IMR-90 (cell line): ENCODE results near the gene EPB41L4A. TPM values are rescaled to one million over a fixed set of nuclear protein-coding genes. Genes with fewer than 3 reads are reported as not detected.

Experiments
- ATAC-seq: fragments of 200-7000 bp; cut with Tn5 transposase; 2 replicates; pipeline ENCODE4 v1.9.1; 2020; ENCODE audit warnings: low read depth, mild to moderate bottlenecking, moderate library complexity
- BruUV-seq: library from RNA; stranded (reverse); fragments of 400-500 nt; replicated peaks from 2 replicates; lab custom pipeline; 2021; lab: Mats Ljungman, UMichigan
- CTCF ChIA-PET: fragments of 300-600 bp; formaldehyde crosslinking; extraction: SDS; loops from one replicate; lab custom pipeline; 2021; ENCODE audit warnings: antibody characterized with exemption; lab: Yijun Ruan, JAX
- POLR2A ChIA-PET: fragments of 300-600 bp; sonication (Branson Sonifier 250); formaldehyde crosslinking; loops from one replicate; lab custom pipeline; 2022; ENCODE audit warnings: antibody characterized with exemption; ENCODE audit not compliant: unreplicated experiment; lab: Charles Lee
- DNase-seq: peaks from one replicate; pipeline ENCODE4 v3.0.0; 2013
- H2AFZ ChIP-seq: replicated peaks from 2 replicates; pipeline ENCODE3; 2013; ENCODE audit warnings: low read length, mild to moderate bottlenecking; ENCODE audit not compliant: poor library complexity
- H2AK5ac ChIP-seq: 2 replicates; pipeline ENCODE4 v1.6.1; 2013; ENCODE audit warnings: low read depth, low read length, inconsistent platforms
- H2AK9ac ChIP-seq: replicated peaks from 2 replicates; pipeline ENCODE3; 2013; ENCODE audit warnings: mild to moderate bottlenecking, low read depth, low read length, moderate library complexity; ENCODE audit not compliant: poor library complexity
- H2BK120ac ChIP-seq: 2 replicates; pipeline ENCODE4 v1.6.1; 2013; ENCODE audit warnings: low read depth, low read length, inconsistent platforms
- H2BK15ac ChIP-seq: 3 replicates; pipeline ENCODE4 v1.6.1; 2013; ENCODE audit warnings: low read depth, low read length, inconsistent platforms
- H2BK20ac ChIP-seq: 2 replicates; pipeline ENCODE4 v1.6.1; 2013; ENCODE audit warnings: low read depth, mild to moderate bottlenecking, inconsistent platforms, low read length, moderate library complexity
- H2BK5ac ChIP-seq: 2 replicates; pipeline ENCODE4 v1.6.1; 2013; ENCODE audit warnings: mild to moderate bottlenecking, low read depth, low read length, inconsistent platforms; ENCODE audit not compliant: poor library complexity, severe bottlenecking
- H3K14ac ChIP-seq: replicated peaks from 2 replicates; pipeline ENCODE4 v1.6.1; 2013; ENCODE audit warnings: low read depth, low read length, inconsistent platforms
- H3K18ac ChIP-seq: 2 replicates; pipeline ENCODE4 v1.6.1; 2013; ENCODE audit warnings: low read depth, low read length, control low read depth
- H3K23ac ChIP-seq: 2 replicates; pipeline ENCODE4 v1.6.1; 2013; ENCODE audit warnings: low read depth, low read length, inconsistent platforms
- H3K27ac ChIP-seq: 2 replicates; pipeline ENCODE4 v1.5.1; 2013; ENCODE audit warnings: mild to moderate bottlenecking, control low read depth, low read length; ENCODE audit not compliant: insufficient read depth
- H3K27me3 ChIP-seq: 2 replicates; pipeline ENCODE4 v1.6.1; 2013; ENCODE audit warnings: low read length; ENCODE audit not compliant: control insufficient read depth, insufficient read depth
- H3K36me3 ChIP-seq: 2 replicates; pipeline ENCODE4 v1.6.1; 2013; ENCODE audit warnings: low read length, mixed read lengths; ENCODE audit not compliant: control insufficient read depth, insufficient read depth
- H3K4ac ChIP-seq: 2 replicates; pipeline ENCODE4 v1.6.1; 2013; ENCODE audit warnings: low read depth, low read length, inconsistent platforms
- H3K4me1 ChIP-seq: 2 replicates; pipeline ENCODE4 v1.6.1; 2013; ENCODE audit warnings: low read length, mixed read lengths; ENCODE audit not compliant: control insufficient read depth, insufficient read depth
- H3K4me2 ChIP-seq: 2 replicates; pipeline ENCODE4 v1.6.1; 2013; ENCODE audit warnings: low read depth, mild to moderate bottlenecking, control low read depth, low read length, moderate library complexity
- H3K4me3 ChIP-seq: 2 replicates; pipeline ENCODE4 v1.5.1; 2013; ENCODE audit warnings: low read depth, mild to moderate bottlenecking, control low read depth, low read length, moderate library complexity; ENCODE audit not compliant: insufficient read depth
- H3K56ac ChIP-seq: 2 replicates; pipeline ENCODE4 v1.6.1; 2013; ENCODE audit warnings: low read length, inconsistent platforms; ENCODE audit not compliant: insufficient read depth; ENCODE audit errors: extremely low read depth
- H3K79me1 ChIP-seq, 2 experiments: 2 replicates each; pipeline ENCODE4 v1.6.1; 2013; ENCODE audit warnings: low read length in 2 of 2, inconsistent platforms in 1 of 2, low read depth in 1 of 2
- H3K9ac ChIP-seq: 2 replicates; pipeline ENCODE4 v1.6.1; 2013; ENCODE audit warnings: low read depth, low read length, control low read depth
- H3K9me1 ChIP-seq: 2 replicates; pipeline ENCODE4 v1.6.1; 2013; ENCODE audit warnings: low read length, inconsistent platforms; ENCODE audit not compliant: insufficient read depth
- H3K9me3 ChIP-seq: 2 replicates; pipeline ENCODE4 v1.6.1; 2013; ENCODE audit warnings: low read length; ENCODE audit not compliant: control insufficient read depth, insufficient read depth
- H4K20me1 ChIP-seq: 2 replicates; pipeline ENCODE4 v1.6.1; 2013; ENCODE audit warnings: low read length, inconsistent platforms; ENCODE audit not compliant: insufficient read depth
- H4K5ac ChIP-seq: 2 replicates; pipeline ENCODE4 v1.6.1; 2013; ENCODE audit warnings: mild to moderate bottlenecking, low read depth, low read length, control low read depth
- H4K8ac ChIP-seq, 2 experiments: 2 replicates each; pipeline ENCODE4 v1.6.1; 2013; ENCODE audit warnings: low read depth in 2 of 2, low read length in 2 of 2, control low read depth in 1 of 2, inconsistent platforms in 1 of 2
- H4K91ac ChIP-seq: 2 replicates; pipeline ENCODE4 v1.6.1; 2013; ENCODE audit warnings: low read depth, low read length, inconsistent platforms; ENCODE audit not compliant: insufficient read depth
- MXI1 ChIP-seq: IDR thresholded peaks from 2 replicates; pipeline ENCODE4 v1.6.1; 2012; ENCODE audit warnings: low read depth, mild to moderate bottlenecking, low read length, moderate library complexity, borderline replicate concordance
- NFE2L2 ChIP-seq: fragments of 150-350 bp; IDR thresholded peaks from 2 replicates; pipeline ENCODE4 v1.6.1; 2016; ENCODE audit warnings: low read depth, mild to moderate bottlenecking, low read length
- USF2 ChIP-seq: fragments of 150-350 bp; IDR thresholded peaks from 2 replicates; pipeline ENCODE4 v1.6.1; 2017; ENCODE audit warnings: mild to moderate bottlenecking, antibody characterized with exemption, low read length, low read depth
- WGBS, 2 experiments: methylation state at CpG; one replicate each; pipeline versions ENCODE4 v1.1.5 to v1.1.7; 2013; ENCODE audit warnings: missing lambda C conversion rate in 2 of 2; ENCODE audit not compliant: insufficient read length in 1 of 2; ENCODE audit errors: extremely low coverage in 2 of 2; 5-methylcytosine and 5-hydroxymethylcytosine counted together
- dilution Hi-C: fragments of 300-500 bp; cut with HindIII; formaldehyde crosslinking; loops from one replicate; pipeline ENCODE4 v1.14.3; 2018; ENCODE audit warnings: low sequenced_read_pairs; ENCODE audit not compliant: unreplicated experiment
- in situ Hi-C: fragments of 300-500 bp; cut with MboI; formaldehyde crosslinking; loops from 3 replicates; pipeline ENCODE4 v1.14.3; 2019; ENCODE audit warnings: low sequenced_read_pairs, inconsistent platforms, mixed read lengths
- intact Hi-C: fragments of 100-400 bp; cut with micrococcal nuclease; formaldehyde crosslinking; loops from 2 replicates; pipeline ENCODE4 v1.10.0; 2022
- polyA plus RNA-seq, 3 experiments: library from polyadenylated mRNA; depleted of rRNA; stranded (reverse); fragments of >200 nt; gene quantifications; 2 replicates each; pipeline ENCODE4 v1.2.3, GENCODE V29; 2012; ENCODE audit warnings: low replicate concordance in 1 of 3
- total RNA-seq: library from RNA; depleted of rRNA; stranded (reverse); fragments of >200 nt; gene quantifications from 2 replicates; pipeline ENCODE4 v1.2.3, GENCODE V29; 2012

Gene EPB41L4A
- total and polyA plus RNA-seq, 2 of the 4 experiments (the other 2 are of a cell fraction): under 0.01 to 0.02 TPM

GRCh38 chr5:112339761-112340160, 79.3 kb downstream of the EPB41L4A start:
- Histone ChIP-seq H2AK9ac (no peak overlapping the region), H3K4ac (no peak overlapping the region), H3K79me1 (no peaks in the 10 kb centered on the region), H2BK5ac (no peak overlapping the region), H2AK5ac (no peak overlapping the region), H3K18ac (no peak overlapping the region), H2BK20ac (no peak overlapping the region), H3K14ac (no peak overlapping the region), H2AFZ (no peak overlapping the region), H3K4me1 (no peaks in the 10 kb centered on the region), H2BK120ac (no peak overlapping the region), H4K91ac (no peak overlapping the region), H3K27ac (no peak overlapping the region), H3K4me2 (no peak overlapping the region), H3K27me3 (no peaks in the 10 kb centered on the region; the same call in 1 of the 2 replicates), H2BK15ac (no peak overlapping the region), H3K9me3 (no peaks in the 10 kb centered on the region), H3K56ac (no peak overlapping the region), H3K4me3 (no peak overlapping the region), H3K36me3 (no peaks in the 10 kb centered on the region), H4K5ac (no peak overlapping the region), H3K9me1 (no peaks in the 10 kb centered on the region), H3K23ac (no peak overlapping the region), H4K20me1 (no peaks in the 10 kb centered on the region), H3K9ac (no peak overlapping the region), H4K8ac (no peak overlapping the region)
- ATAC-seq (no peak), DNase-seq (no peak)
- no CpG with 5 or more reads among the region's 8 CpGs for WGBS, 2 experiments
- ChIA-PET CTCF (no interaction called here), POLR2A (no interaction called here)
- no peak for TF ChIP-seq USF2
- no peak for TF ChIP-seq NFE2L2
- TF ChIP-seq MXI1: no peak
- intact Hi-C loops: no loop called here
- in situ Hi-C loops: no loop called here
- BruUV-seq: no TSS peak
- dilution Hi-C loops: no loop called here
